Activated CD4-positive, alpha-beta memory T cell treated with anti-CD3 and anti-CD28 coated beads, Interleukin-2, amount 10 ng/mL, durations not matched to agents 7 days and 5 days (primary cell): ENCODE data around the gene CASP9. TPM values are rescaled to one million over a fixed set of nuclear protein-coding genes. Genes with fewer than 3 reads are reported as not detected.
A peak's percentile ranks its signal among the peaks of the same experiment; 100 is the strongest.

ENCODE experiments used
- CTCF ChIA-PET: fragments of 350-600 bp; sonication (Branson Sonifier 250); formaldehyde crosslinking; loops from one replicate; lab custom pipeline; 2021; ENCODE audit warnings: antibody characterized with exemption, inconsistent platforms; lab: Charles Lee
- POLR2A ChIA-PET: fragments of 350-600 bp; sonication (Branson Sonifier 250); formaldehyde crosslinking; loops from one replicate; lab custom pipeline; 2021; ENCODE audit warnings: antibody characterized with exemption; lab: Charles Lee
- DNase-seq: peaks from one replicate; pipeline ENCODE4 v3.0.0-alpha.2; 2020
- H3K27ac Mint-ChIP-seq: one replicate; pipeline ENCODE4 v1.8.0; 2021; ENCODE audit warnings: mild to moderate bottlenecking, mixed read lengths
- H3K27me3 Mint-ChIP-seq: one replicate; pipeline ENCODE4 v1.8.0; 2021; ENCODE audit warnings: mixed read lengths
- H3K36me3 Mint-ChIP-seq: one replicate; pipeline ENCODE4 v1.8.0; 2021; ENCODE audit warnings: low read depth, mixed read lengths
- H3K4me1 Mint-ChIP-seq: one replicate; pipeline ENCODE4 v1.8.0; 2021; ENCODE audit warnings: mixed read lengths
- H3K4me3 Mint-ChIP-seq: one replicate; pipeline ENCODE4 v1.8.0; 2021; ENCODE audit warnings: mild to moderate bottlenecking, mixed read lengths
- H3K9me3 Mint-ChIP-seq: one replicate; pipeline ENCODE4 v1.8.0; 2021; ENCODE audit warnings: mixed read lengths
- total RNA-seq, 2 experiments: library from RNA; stranded (reverse); gene quantifications; one replicate each; pipeline ENCODE4 v1.2.3, GENCODE V29; 2021

The CASP9 gene
- total RNA-seq, result 10 to 100 TPM; 21.5 to 22.4 TPM

GRCh38 chr1:15524021-15524282 lies at the start of gene CASP9:
TSS of gene CASP9 (minus strand) at chr1:15524215. CDS start at chr1:15524200, 15 bp downstream.
- peaks cover 60% of the 10 kb centered on the region for H3K4me1 Mint-ChIP-seq
- ChIA-PET CTCF (no interaction called here), POLR2A (interaction anchor here (1.0 to 1.3 kb wide), 3 partner anchors 9 to 313 kb away, joined by 3 to 11 read pairs (median 4); no protein-coding TSS in a partner anchor)
- peak within 1 kb of the TSS; percentile 88 for H3K4me3 Mint-ChIP-seq
- DNase-seq, result no peak
- H3K27me3 Mint-ChIP-seq, result no peaks in the 10 kb centered on the region
- peak within 1 kb of the TSS; percentile 95 for H3K27ac Mint-ChIP-seq
- peaks cover 7% of the 10 kb centered on the region for H3K36me3 Mint-ChIP-seq
- H3K9me3 Mint-ChIP-seq, result no peaks in the 10 kb centered on the region

DNA sequence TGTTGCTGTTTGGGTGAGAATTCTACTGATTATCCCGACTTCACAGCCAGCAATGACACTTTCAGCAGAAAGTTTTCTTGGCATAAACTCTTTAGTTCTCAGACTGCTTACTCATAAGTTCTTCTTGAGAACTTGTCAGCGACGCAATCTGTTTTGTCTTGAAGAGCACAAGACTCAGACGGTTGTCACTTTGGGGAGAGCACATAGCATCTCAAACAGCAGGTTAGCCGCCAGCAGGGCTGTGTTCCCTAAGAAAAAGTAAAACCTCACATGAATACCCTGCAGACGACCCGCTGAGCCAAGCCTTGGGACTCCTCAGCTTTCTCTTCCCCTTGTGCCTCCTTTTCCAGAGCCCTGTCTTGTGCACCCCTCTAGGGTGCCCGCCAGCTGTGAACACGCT lies 49.5 kb upstream of the CASP9 start:
- Mint-ChIP-seq H3K27ac (no peak overlapping the region), H3K4me3 (no peak overlapping the region), H3K4me1 (peaks cover 14% of the 10 kb centered on the region), H3K36me3 (peaks cover 33% of the 10 kb centered on the region), H3K27me3 (no peaks in the 10 kb centered on the region), H3K9me3 (no peaks in the 10 kb centered on the region)
- POLR2A ChIA-PET, result no interaction called here
- CTCF ChIA-PET, result no interaction called here
- DNase-seq, result no peak

DNA sequence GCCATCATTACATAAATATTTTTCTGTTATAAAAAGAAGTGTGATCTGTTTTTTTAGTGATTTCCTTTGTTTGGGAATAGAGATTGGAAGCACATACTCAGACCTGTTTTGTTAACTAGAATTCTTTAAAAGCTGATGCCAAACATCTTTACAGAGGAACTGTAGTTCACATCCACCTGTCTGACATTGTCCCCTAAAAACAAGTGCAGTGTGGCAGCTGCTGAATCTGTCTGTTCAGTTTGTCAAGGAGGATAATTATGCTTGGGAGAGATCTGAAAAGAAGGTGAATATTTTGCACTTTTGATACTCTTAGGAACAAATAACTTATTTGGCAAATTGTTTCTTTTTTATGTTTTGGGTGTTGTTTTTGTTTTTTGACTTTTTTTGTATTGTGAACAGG lies 47.3 kb upstream of the CASP9 start:
- no peak overlapping the region for H3K4me3 Mint-ChIP-seq
- POLR2A ChIA-PET, result no interaction called here
- H3K27me3 Mint-ChIP-seq, result no peaks in the 10 kb centered on the region
- no peaks in the 10 kb centered on the region for H3K9me3 Mint-ChIP-seq
- no peaks in the 10 kb centered on the region for H3K4me1 Mint-ChIP-seq
- DNase-seq, result no peak
- no peak overlapping the region for H3K27ac Mint-ChIP-seq
- CTCF ChIA-PET, result interaction anchor here (1.4 kb wide), 1 partner anchor 8 kb away, joined by 3 read pairs; no protein-coding TSS in a partner anchor
- H3K36me3 Mint-ChIP-seq, result peaks cover 44% of the 10 kb centered on the region

- no peaks in the 10 kb centered on the region for H3K9me3 Mint-ChIP-seq
- ChIA-PET CTCF (interaction anchor here (1.4 kb wide), 1 partner anchor 9 kb away, joined by 3 read pairs; no protein-coding TSS in a partner anchor), POLR2A (interaction anchor here (0.9 kb wide), 1 partner anchor 10 kb away, joined by 3 read pairs; no protein-coding TSS in a partner anchor)
- H3K4me1 Mint-ChIP-seq, result no peaks in the 10 kb centered on the region
- no peak for DNase-seq
- no peak overlapping the region for H3K4me3 Mint-ChIP-seq
- no peak overlapping the region for H3K27ac Mint-ChIP-seq
- H3K27me3 Mint-ChIP-seq, result no peaks in the 10 kb centered on the region
- H3K36me3 Mint-ChIP-seq, result peaks cover 48% of the 10 kb centered on the region
Observed at GRCh38 chr1:15570861-15571260, 46.8 kb upstream of the CASP9 start.

GRCh38 chr1:15568387-15569073 lies 44.5 kb upstream of the CASP9 start:
- CTCF ChIA-PET, result no interaction called here

DNA sequence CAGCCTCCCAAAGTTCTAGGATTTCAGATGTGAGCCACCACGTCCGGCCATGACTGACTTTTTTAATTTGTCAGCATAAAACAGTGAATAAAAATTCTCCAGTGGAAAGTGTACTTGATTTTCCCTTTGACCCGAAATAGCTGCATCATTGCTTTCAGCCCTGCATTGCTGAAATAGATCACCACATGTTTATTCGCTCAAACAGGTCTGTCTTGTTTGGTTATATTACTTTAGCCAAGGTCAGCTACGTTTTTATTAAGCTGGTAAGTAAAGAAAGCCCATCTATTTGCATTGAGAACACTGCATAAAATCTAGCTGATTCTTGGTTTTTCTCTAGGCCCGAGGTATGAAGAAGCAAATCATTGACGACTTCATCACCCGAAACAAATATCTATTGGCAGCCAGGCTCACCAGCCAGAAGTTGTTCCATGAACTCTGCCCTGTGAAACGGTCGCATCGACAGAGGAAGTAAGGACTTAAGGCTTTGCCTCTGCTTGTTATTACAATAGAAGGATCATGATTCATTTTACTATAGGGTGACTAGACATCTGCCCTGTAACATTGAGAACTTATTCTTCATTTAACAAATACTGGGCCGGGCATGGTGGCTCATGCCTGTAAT lies 35.3 kb upstream of the CASP9 start:
- no peak for DNase-seq
- H3K9me3 Mint-ChIP-seq, result no peaks in the 10 kb centered on the region
- no peak overlapping the region for H3K4me3 Mint-ChIP-seq
- no peaks in the 10 kb centered on the region for H3K4me1 Mint-ChIP-seq
- H3K36me3 Mint-ChIP-seq, result peaks cover 24% of the 10 kb centered on the region
- ChIA-PET CTCF (no interaction called here), POLR2A (no interaction called here)
- H3K27ac Mint-ChIP-seq, result no peak overlapping the region
- no peaks in the 10 kb centered on the region for H3K27me3 Mint-ChIP-seq

More at GRCh38 chr1:15568387-15569073, 44.5 kb upstream of the CASP9 start:
- Mint-ChIP-seq H3K4me1 (no peaks in the 10 kb centered on the region), H3K27me3 (no peaks in the 10 kb centered on the region), H3K4me3 (no peak overlapping the region), H3K27ac (no peak overlapping the region), H3K9me3 (no peaks in the 10 kb centered on the region), H3K36me3 (peaks cover 50% of the 10 kb centered on the region)
- no peak for DNase-seq
- POLR2A ChIA-PET, result no interaction called here

DNA sequence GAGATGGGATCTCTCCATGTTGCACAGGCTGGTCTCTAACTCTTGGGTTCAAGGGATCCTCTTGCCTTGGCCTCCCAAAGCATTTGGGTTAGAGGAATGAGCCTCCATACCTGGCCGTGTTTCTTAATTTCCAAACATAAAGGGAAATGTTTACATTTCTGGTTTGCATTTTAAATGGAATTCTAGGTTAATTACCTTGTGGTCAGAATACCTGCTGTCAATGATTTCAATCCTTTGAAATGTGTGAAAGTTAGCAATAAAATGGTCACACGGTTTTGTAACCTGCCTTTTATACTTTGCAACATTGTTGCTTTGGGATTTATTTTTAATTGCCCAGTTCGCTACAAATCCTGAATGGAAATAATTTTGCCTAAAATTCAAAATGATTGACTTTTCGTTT lies 34.5 kb upstream of the CASP9 start:
- no peak overlapping the region for H3K27ac Mint-ChIP-seq
- no peaks in the 10 kb centered on the region for H3K4me1 Mint-ChIP-seq
- CTCF ChIA-PET, result no interaction called here
- POLR2A ChIA-PET, result no interaction called here
- no peak for DNase-seq
- H3K27me3 Mint-ChIP-seq, result no peaks in the 10 kb centered on the region
- no peaks in the 10 kb centered on the region for H3K9me3 Mint-ChIP-seq
- H3K4me3 Mint-ChIP-seq, result no peak overlapping the region
- H3K36me3 Mint-ChIP-seq, result peaks cover 20% of the 10 kb centered on the region

GRCh38 chr1:15557594-15557993 lies 33.6 kb upstream of the CASP9 start:
- Mint-ChIP-seq H3K27me3 (no peaks in the 10 kb centered on the region), H3K9me3 (no peaks in the 10 kb centered on the region), H3K4me1 (no peaks in the 10 kb centered on the region), H3K27ac (no peak overlapping the region), H3K4me3 (no peak overlapping the region), H3K36me3 (peaks cover 18% of the 10 kb centered on the region)
- CTCF ChIA-PET, result no interaction called here
- POLR2A ChIA-PET, result no interaction called here
- DNase-seq, result no peak

DNA sequence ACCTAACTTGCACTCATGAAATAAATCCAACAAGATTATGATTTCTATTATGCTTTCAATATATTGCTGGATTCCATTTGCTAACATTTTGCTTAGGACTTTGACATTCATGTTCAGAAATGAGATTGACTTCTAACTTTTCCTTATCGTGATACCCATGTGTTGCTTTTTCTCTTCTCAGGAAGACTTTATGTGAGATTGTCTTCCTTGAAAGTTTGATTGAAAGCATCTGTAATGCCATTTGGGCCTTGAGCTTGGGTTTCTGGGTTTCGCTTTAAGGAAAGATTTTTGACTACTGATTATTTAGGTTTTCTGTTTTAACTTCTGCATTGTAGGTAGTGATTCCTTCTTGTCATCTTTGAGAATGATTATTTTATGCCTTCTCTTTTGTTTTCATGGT lies 33.0 kb upstream of the CASP9 start:
- Mint-ChIP-seq H3K36me3 (peaks cover 13% of the 10 kb centered on the region), H3K4me1 (no peaks in the 10 kb centered on the region), H3K4me3 (no peak overlapping the region), H3K27ac (no peak overlapping the region), H3K9me3 (no peaks in the 10 kb centered on the region), H3K27me3 (no peaks in the 10 kb centered on the region)
- DNase-seq, result no peak
- ChIA-PET POLR2A (no interaction called here), CTCF (no interaction called here)

DNA sequence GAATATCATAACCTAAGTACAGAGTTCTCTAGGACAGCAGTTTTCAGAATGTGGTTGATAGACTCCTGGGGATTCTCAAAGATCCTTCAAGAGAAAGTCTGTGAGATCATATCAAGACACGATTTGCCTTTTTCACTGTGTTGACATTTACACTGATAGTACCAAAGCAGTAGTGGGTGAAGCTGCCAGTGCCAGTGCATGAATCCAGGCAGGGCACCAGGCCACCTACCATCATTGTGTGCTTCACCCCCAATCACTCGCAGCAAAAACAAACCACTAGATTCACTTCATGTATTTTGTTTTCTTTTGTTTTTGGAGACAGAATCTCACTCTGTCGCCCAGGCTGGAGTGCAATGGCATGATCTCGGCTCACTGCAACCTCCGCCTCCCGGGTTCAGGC lies 26.6 kb upstream of the CASP9 start:
- peaks cover 18% of the 10 kb centered on the region for H3K36me3 Mint-ChIP-seq
- no peak for DNase-seq
- H3K27me3 Mint-ChIP-seq, result no peaks in the 10 kb centered on the region
- POLR2A ChIA-PET, result no interaction called here
- no peak overlapping the region for H3K27ac Mint-ChIP-seq
- CTCF ChIA-PET, result no interaction called here
- no peaks in the 10 kb centered on the region for H3K9me3 Mint-ChIP-seq
- H3K4me3 Mint-ChIP-seq, result no peak overlapping the region
- H3K4me1 Mint-ChIP-seq, result no peaks in the 10 kb centered on the region

DNA sequence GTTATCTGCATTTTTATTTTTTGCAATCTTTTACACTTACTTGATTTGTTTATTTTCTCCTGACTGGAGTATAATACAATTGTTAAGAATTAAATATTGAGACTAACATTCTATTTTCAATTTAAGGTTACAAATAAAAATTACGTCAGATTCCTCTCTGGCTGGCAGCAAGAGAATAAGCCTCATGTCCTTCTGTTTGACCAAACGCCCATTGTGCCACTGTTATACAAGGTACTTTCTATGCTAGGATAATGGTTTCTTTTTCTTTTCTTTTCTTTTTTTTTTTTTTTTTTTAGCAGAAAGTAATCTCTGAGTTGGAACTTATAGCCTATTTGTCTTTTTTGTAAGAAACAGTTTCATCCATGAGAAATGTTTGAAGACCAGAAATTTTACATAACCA lies 22.6 kb upstream of the CASP9 start:
- ChIA-PET POLR2A (no interaction called here), CTCF (no interaction called here)
- Mint-ChIP-seq H3K4me3 (no peak overlapping the region), H3K9me3 (no peaks in the 10 kb centered on the region), H3K27me3 (no peaks in the 10 kb centered on the region), H3K4me1 (no peaks in the 10 kb centered on the region), H3K27ac (no peak overlapping the region), H3K36me3 (peaks cover 20% of the 10 kb centered on the region)
- no peak for DNase-seq

- H3K9me3 Mint-ChIP-seq, result no peaks in the 10 kb centered on the region
- H3K4me3 Mint-ChIP-seq, result no peak overlapping the region
- ChIA-PET CTCF (interaction anchor here (0.5 kb wide), 1 partner anchor 45 kb away, joined by 3 read pairs; no protein-coding TSS in a partner anchor), POLR2A (no interaction called here)
- H3K27ac Mint-ChIP-seq, result no peak overlapping the region
- no peaks in the 10 kb centered on the region for H3K4me1 Mint-ChIP-seq
- DNase-seq, result no peak
- peaks cover 27% of the 10 kb centered on the region for H3K36me3 Mint-ChIP-seq
- H3K27me3 Mint-ChIP-seq, result no peaks in the 10 kb centered on the region
Observed at GRCh38 chr1:15543589-15544568, 19.9 kb upstream of the CASP9 start.

- no peaks in the 10 kb centered on the region for H3K27me3 Mint-ChIP-seq
- no peak overlapping the region for H3K4me3 Mint-ChIP-seq
- DNase-seq, result no peak
- ChIA-PET POLR2A (no interaction called here), CTCF (no interaction called here)
- no peak overlapping the region for H3K27ac Mint-ChIP-seq
- no peaks in the 10 kb centered on the region for H3K9me3 Mint-ChIP-seq
- no peaks in the 10 kb centered on the region for H3K4me1 Mint-ChIP-seq
- peaks cover 30% of the 10 kb centered on the region for H3K36me3 Mint-ChIP-seq
Observed at GRCh38 chr1:15543251-15543588, 19.2 kb upstream of the CASP9 start.
